C4-2B (cell line): ENCODE results near the gene CCDC57.

Source experiments
- CTCF ChIP-seq: fragments of 450-650 bp; conservative IDR thresholded peaks from 2 replicates; pipeline ENCODE4 v1.5.1; 2017; ENCODE audit warnings: mild to moderate bottlenecking
- ZFX ChIP-seq: fragments of 450-650 bp; IDR thresholded peaks from 2 replicates; pipeline ENCODE4 v1.6.1; 2017

DNA sequence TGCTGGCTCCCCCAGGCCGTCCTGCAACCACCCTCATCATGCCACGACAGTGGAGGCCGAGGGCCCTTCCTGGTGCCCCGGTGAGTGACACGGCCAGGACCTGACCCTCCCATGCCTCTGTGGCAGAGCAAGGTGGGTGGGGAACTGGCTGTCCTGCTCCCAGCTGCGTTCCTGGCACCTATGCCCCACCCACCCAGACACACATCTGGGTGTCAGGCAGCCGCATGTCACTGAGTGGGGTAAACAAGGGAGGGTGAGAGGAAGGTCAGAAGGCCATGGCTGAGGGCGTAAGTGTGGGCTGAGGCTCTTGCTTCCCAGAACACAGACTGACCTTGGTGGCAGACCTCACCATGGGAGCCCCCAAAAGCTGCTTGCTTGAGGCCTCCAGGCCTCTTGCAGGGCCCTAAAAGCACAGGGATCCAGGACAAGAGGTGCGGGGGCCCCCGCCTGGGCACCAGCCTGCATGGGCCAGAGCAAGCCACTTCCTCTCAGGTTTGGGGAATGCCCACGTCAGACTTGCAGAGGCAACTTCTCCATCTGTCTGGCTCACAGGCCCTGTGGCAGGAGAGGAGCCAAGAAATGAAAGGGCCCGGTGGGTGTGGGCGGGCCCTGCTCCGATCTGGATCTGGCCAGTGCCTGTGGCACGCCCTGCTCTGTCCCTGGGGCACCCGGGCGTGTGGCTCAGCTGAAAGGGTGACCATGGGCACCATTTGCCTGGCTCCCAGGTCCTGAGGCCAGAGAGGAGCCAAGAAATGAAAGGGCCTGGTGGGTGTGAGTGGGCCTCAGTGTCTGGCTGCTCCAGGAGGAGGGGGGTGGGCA lies 3.9 kb upstream of the CCDC57 start:
- no peak for TF ChIP-seq CTCF
- TF ChIP-seq ZFX: no peak
